HFFc6 (cell line): ENCODE measurements around the gene TRIM74. TPM values are rescaled to one million over a fixed set of nuclear protein-coding genes. Genes with fewer than 3 reads are reported as not detected.
"Not testable (repeated sequence)": the region's sequence is repeated elsewhere in the genome, so short reads cannot be mapped to it uniquely, and the experiment has no call there.

Experiments used
- DNase-seq: peaks from one replicate; pipeline ENCODE4 v3.0.0-alpha.2; 2018
- H3K27ac Mint-ChIP-seq: 2 replicates; pipeline ENCODE4 v1.8.0; 2020; ENCODE audit warnings: mild to moderate bottlenecking, mixed read lengths
- H3K27me3 Mint-ChIP-seq: 2 replicates; pipeline ENCODE4 v1.8.0; 2021; ENCODE audit warnings: mild to moderate bottlenecking, moderate library complexity, mixed read lengths; ENCODE audit not compliant: insufficient read depth
- H3K36me3 Mint-ChIP-seq: 2 replicates; pipeline ENCODE4 v1.8.0; 2021; ENCODE audit warnings: low read depth, mixed read lengths
- H3K4me1 Mint-ChIP-seq: 2 replicates; pipeline ENCODE4 v1.8.0; 2020; ENCODE audit warnings: low read depth, mixed read lengths
- H3K4me3 Mint-ChIP-seq: 2 replicates; pipeline ENCODE4 v1.8.0; 2020; ENCODE audit warnings: mild to moderate bottlenecking, moderate library complexity, mixed read lengths
- H3K9me3 Mint-ChIP-seq: 2 replicates; pipeline ENCODE4 v1.8.0; 2020; ENCODE audit warnings: mild to moderate bottlenecking, mixed read lengths
- total RNA-seq, 6 experiments: library from RNA; stranded (reverse); fragmentation: NEBNext Ultra II Directional; extraction: Animal tissue kit (Norgen Biotek cat#: 25700); gene quantifications; 2 replicates in 1 of 6; 3 replicates in 5 of 6; pipeline ENCODE4 v1.2.3, GENCODE V29; 2021
- TF ChIP-seq, protein P1 (sequence below): fragments of 200-600 bp; sonication (generic); IDR thresholded peaks from 2 replicates; pipeline ENCODE4 v1.5.0; 2021; ENCODE audit warnings: antibody characterized with exemption, mild to moderate bottlenecking

Gene TRIM74
- total RNA-seq, 6 experiments from 2014 or later, result 0.21 TPM; not detected in 5

DNA sequence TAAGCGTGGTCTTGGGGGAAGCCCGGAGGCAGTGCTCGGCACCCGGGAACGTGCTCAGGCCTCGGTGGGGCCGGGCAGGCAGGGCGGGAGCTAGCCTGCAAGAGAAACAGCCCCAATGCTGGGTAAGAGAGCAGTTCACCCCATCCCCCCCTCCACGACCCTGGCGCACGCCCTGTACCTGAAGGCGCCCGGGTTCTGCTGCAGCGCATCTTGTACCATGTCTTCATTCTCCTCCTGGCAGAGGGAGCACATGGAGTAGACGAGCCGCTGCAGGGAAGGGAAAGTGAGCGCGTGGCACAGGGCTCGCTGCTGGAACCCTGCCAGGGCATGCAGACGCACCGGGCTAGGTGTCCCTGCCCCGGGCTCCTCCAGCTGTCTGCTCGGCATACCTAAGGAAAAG, 20.6 kb downstream of the TRIM74 start:
- H3K36me3 Mint-ChIP-seq, H3K27me3 Mint-ChIP-seq, DNase-seq, H3K4me3 Mint-ChIP-seq, H3K27ac Mint-ChIP-seq, H3K4me1 Mint-ChIP-seq, H3K9me3 Mint-ChIP-seq: not testable (repeated sequence)

DNA sequence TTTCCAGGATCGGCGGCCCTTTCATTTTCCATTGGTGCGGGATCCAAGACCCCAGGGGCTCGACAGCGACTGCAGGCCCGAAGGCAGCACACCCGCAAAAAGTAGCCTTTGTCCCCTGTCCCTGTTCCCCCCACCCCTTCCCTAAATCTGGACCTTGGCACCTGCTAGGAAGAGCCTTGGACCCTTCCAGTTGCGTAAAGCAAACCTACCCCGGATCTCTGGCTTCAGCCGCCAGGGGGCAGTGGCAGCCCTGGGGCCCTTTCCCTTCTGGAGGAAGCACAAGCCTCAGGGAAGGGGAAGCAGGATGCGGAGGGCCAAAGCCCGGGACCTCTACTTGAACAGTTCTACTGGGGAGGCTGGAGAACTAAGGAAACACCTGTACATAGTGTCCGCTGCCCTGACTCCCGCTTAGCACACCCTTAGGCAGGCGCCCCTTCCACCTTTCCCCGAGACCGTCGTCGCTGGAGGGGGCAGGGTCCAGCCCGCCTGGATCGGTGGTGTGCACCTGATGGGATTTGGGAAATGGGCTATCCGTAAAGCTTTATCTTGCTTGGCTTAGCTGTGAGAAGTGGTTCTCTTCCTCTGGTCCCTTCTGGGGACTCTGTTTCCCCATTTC, 23.0 kb downstream of the TRIM74 start:
- H3K4me3 Mint-ChIP-seq, H3K27me3 Mint-ChIP-seq, H3K4me1 Mint-ChIP-seq, H3K36me3 Mint-ChIP-seq, H3K9me3 Mint-ChIP-seq, H3K27ac Mint-ChIP-seq, DNase-seq: not testable (repeated sequence)

DNA sequence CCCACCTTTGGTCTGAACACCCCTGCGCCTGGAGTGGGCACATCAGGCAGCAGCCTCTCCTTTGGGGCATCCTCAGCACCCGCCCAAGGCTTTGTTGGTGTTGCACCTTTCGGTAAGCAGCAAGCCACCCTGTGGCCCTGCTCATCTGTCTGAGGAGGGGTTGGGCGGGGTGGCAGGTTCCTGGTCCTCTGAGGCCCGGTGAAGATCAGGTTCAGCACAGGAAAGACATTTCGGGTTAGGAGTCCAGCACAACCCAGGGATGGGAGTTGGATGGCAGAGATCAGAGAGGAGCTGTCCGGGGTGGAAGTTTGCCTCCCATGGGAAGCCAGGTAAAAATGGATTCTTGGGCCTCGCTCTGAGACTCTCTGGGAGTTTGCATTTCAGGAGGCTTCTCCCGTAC, 23.7 kb downstream of the TRIM74 start:
- H3K27ac Mint-ChIP-seq, H3K4me1 Mint-ChIP-seq, H3K9me3 Mint-ChIP-seq, H3K27me3 Mint-ChIP-seq, DNase-seq, H3K36me3 Mint-ChIP-seq, H3K4me3 Mint-ChIP-seq: not testable (repeated sequence)

DNA sequence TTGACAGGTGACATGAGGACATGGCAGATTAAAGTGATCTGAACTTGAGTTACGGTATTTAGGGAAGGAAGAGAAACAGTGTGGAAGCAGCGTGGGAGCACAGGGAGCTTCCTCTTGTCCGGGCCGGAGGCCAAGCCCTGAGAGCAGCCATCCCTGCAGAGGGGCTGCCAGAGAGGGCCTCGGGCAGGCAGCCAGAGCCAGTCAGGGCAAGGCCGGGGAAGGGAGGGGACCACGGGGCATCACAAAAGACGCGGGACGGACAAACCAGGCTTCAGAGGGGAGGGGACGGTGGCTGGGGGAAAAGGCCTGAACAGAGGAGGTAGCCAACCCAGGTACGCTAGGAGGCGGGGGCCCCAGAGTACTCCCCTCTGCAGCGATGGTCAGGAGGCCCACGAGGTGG, 24.3 kb downstream of the TRIM74 start:
- H3K27me3 Mint-ChIP-seq, H3K4me3 Mint-ChIP-seq, H3K36me3 Mint-ChIP-seq, H3K27ac Mint-ChIP-seq, H3K4me1 Mint-ChIP-seq, H3K9me3 Mint-ChIP-seq, DNase-seq: not testable (repeated sequence)

DNA sequence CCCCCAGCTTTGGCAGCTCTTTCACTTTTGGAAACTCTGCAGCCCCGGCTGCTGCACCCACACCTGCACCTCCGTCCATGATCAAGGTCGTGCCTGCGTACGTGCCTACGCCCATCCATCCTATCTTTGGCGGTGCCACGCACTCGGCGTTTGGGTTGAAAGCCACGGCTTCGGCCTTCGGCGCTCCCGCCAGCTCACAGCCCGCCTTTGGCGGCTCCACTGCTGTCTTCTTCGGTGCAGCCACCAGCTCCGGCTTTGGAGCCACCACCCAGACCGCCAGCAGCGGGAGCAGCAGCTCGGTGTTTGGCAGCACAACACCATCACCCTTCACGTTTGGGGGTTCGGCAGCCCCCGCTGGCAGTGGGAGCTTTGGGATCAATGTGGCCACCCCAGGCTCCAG, 26.3 kb downstream of the TRIM74 start:
- H3K36me3 Mint-ChIP-seq, result peaks cover 12% of the 10 kb centered on the region; the same call in 1 of the 2 replicates
- H3K4me1 Mint-ChIP-seq, result peaks cover 12% of the 10 kb centered on the region
- not testable (repeated sequence) for H3K4me3 Mint-ChIP-seq, H3K9me3 Mint-ChIP-seq, DNase-seq, H3K27ac Mint-ChIP-seq, H3K27me3 Mint-ChIP-seq

DNA sequence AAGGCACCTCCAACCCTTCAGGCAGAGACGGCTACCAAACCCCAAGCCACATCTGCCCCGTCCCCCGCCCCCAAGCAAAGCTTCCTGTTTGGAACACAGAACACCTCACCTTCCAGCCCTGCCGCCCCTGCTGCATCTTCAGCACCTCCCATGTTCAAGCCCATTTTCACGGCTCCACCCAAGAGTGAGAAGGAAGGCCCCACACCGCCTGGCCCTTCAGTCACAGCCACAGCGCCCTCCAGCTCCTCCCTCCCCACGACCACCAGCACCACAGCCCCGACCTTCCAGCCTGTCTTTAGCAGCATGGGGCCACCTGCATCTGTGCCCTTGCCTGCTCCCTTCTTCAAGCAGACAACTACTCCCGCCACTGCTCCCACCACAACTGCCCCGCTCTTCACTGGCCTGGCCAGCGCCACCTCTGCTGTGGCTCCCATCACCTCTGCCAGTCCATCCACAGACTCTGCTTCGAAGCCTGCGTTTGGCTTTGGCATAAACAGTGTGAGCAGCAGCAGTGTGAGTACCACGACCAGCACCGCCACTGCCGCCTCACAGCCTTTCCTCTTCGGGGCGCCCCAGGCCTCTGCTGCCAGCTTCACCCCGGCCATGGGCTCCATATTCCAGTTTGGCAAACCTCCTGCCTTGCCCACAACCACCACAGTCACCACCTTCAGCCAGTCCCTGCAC, 27.1 kb downstream of the TRIM74 start:
- not testable (repeated sequence) for DNase-seq, H3K9me3 Mint-ChIP-seq, H3K4me3 Mint-ChIP-seq, H3K27me3 Mint-ChIP-seq, H3K27ac Mint-ChIP-seq
- peaks cover 14% of the 10 kb centered on the region for H3K4me1 Mint-ChIP-seq
- H3K36me3 Mint-ChIP-seq, result peaks cover 15% of the 10 kb centered on the region; the same call in 1 of the 2 replicates

DNA sequence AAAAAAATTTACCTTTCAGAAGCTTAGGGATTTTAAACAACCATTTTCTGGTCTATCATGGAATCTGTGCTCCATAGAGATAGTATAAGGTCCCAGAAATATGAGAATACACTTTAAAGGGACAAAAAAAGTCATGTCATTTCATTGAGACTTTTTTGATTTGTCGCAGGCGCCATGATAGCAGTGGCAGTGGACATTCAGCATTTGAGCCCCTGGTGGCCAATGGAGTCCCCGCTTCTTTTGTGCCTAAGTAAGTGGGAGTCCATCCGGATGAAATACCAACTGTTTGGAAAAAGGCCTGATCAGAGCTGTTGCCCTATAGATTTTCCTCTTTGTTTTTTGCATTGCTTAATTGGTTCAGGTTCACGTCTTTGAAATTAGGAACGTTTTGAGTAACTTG, 41.0 kb downstream of the TRIM74 start:
- Mint-ChIP-seq H3K4me1 (peaks cover 24% of the 10 kb centered on the region), H3K36me3 (peaks cover 34% of the 10 kb centered on the region)
- TF ChIP-seq, protein P1, sequence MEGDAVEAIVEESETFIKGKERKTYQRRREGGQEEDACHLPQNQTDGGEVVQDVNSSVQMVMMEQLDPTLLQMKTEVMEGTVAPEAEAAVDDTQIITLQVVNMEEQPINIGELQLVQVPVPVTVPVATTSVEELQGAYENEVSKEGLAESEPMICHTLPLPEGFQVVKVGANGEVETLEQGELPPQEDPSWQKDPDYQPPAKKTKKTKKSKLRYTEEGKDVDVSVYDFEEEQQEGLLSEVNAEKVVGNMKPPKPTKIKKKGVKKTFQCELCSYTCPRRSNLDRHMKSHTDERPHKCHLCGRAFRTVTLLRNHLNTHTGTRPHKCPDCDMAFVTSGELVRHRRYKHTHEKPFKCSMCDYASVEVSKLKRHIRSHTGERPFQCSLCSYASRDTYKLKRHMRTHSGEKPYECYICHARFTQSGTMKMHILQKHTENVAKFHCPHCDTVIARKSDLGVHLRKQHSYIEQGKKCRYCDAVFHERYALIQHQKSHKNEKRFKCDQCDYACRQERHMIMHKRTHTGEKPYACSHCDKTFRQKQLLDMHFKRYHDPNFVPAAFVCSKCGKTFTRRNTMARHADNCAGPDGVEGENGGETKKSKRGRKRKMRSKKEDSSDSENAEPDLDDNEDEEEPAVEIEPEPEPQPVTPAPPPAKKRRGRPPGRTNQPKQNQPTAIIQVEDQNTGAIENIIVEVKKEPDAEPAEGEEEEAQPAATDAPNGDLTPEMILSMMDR, result peak; percentile 16; the same call in 1 of the 2 replicates
- DNase-seq, H3K9me3 Mint-ChIP-seq, H3K27me3 Mint-ChIP-seq, H3K27ac Mint-ChIP-seq, H3K4me3 Mint-ChIP-seq: not testable (repeated sequence)

- H3K27ac Mint-ChIP-seq, DNase-seq, H3K9me3 Mint-ChIP-seq, H3K27me3 Mint-ChIP-seq, H3K4me3 Mint-ChIP-seq: not testable (repeated sequence)
- H3K4me1 Mint-ChIP-seq, result peaks cover 24% of the 10 kb centered on the region
- H3K36me3 Mint-ChIP-seq, result peaks cover 34% of the 10 kb centered on the region
Observed at GRCh38 chr7:72927791-72928190, 41.5 kb downstream of the TRIM74 start.

GRCh38 chr7:72925546-72926120, 43.6 kb downstream of the TRIM74 start:
- peaks cover 24% of the 10 kb centered on the region for H3K4me1 Mint-ChIP-seq
- peaks cover 36% of the 10 kb centered on the region for H3K36me3 Mint-ChIP-seq
- peaks cover 7% of the 10 kb centered on the region for H3K27me3 Mint-ChIP-seq
- peak overlapping the region; percentile 95 for H3K4me3 Mint-ChIP-seq
- no peaks in the 10 kb centered on the region for H3K9me3 Mint-ChIP-seq
- DNase-seq, result no peak
- TF ChIP-seq, protein P1, result no peak
- H3K27ac Mint-ChIP-seq, result peak overlapping the region; percentile 93
